CD4-positive, alpha-beta T cell (primary cell): Measurements from ENCODE around the gene RAD51B. TPM values are rescaled to one million over a fixed set of nuclear protein-coding genes. Genes with fewer than 3 reads are reported as not detected.

Experiments used
- ATAC-seq: fragments of 200-7000 bp; cut with Tn5 transposase; one replicate; pipeline ENCODE4 v1.10.0; 2022; ENCODE audit warnings: mild to moderate bottlenecking; ENCODE audit not compliant: poor library complexity
- CTCF ChIA-PET: fragments of 350-600 bp; sonication (Branson Sonifier 250); formaldehyde crosslinking; loops from one replicate; lab custom pipeline; 2021; ENCODE audit warnings: antibody characterized with exemption, inconsistent platforms; lab: Charles Lee
- POLR2A ChIA-PET: fragments of 350-600 bp; sonication (Branson Sonifier 250); formaldehyde crosslinking; loops from one replicate; lab custom pipeline; 2021; ENCODE audit warnings: antibody characterized with exemption, inconsistent platforms; lab: Charles Lee
- DNase-seq, 14 experiments: peaks; one replicate each; pipeline ENCODE4 v3.0.0-alpha.2; 2013 to 2020; ENCODE audit warnings: mixed read lengths in 2 of 14
- H3K27ac ChIP-seq, 2 donors: one replicate each; pipeline versions ENCODE4 v1.5.1 to v1.7.0; 2013; ENCODE audit warnings: low read length in 2 of 2, low read depth in 1 of 2, mild to moderate bottlenecking in 1 of 2
- H3K27me3 ChIP-seq, 2 experiments: 1 replicate in 1 of 2; 2 replicates in 1 of 2; pipeline versions ENCODE4 v1.6.1 to v1.7.0; 2013; ENCODE audit warnings: low read length in 2 of 2, control low read depth in 1 of 2, mild to moderate bottlenecking in 1 of 2, moderate library complexity in 1 of 2; ENCODE audit not compliant: insufficient read depth in 2 of 2, control insufficient read depth in 1 of 2
- H3K36me3 ChIP-seq: one replicate; pipeline ENCODE4 v1.6.1; 2013; ENCODE audit warnings: low read length, control low read depth; ENCODE audit not compliant: insufficient read depth
- H3K4me1 ChIP-seq: one replicate; pipeline ENCODE4 v1.6.1; 2013; ENCODE audit warnings: low read length, control low read depth; ENCODE audit not compliant: insufficient read depth
- H3K4me3 ChIP-seq: one replicate; pipeline ENCODE4 v1.5.1; 2013; ENCODE audit warnings: mild to moderate bottlenecking, low read length, moderate library complexity
- H3K9me3 ChIP-seq, 2 experiments: 1 replicate in 1 of 2; 2 replicates in 1 of 2; pipeline versions ENCODE4 v1.6.1 to v1.7.0; 2013; ENCODE audit warnings: low read length in 2 of 2, mild to moderate bottlenecking in 2 of 2, control low read depth in 1 of 2, moderate library complexity in 1 of 2; ENCODE audit not compliant: control insufficient read depth in 1 of 2, insufficient read depth in 1 of 2
- H3K27ac Mint-ChIP-seq: one replicate; pipeline ENCODE4 v1.8.0; 2020; ENCODE audit warnings: mixed read lengths
- H3K27me3 Mint-ChIP-seq: one replicate; pipeline ENCODE4 v1.8.0; 2021; ENCODE audit warnings: mixed read lengths
- H3K36me3 Mint-ChIP-seq: one replicate; pipeline ENCODE4 v1.8.0; 2021; ENCODE audit warnings: low read depth, mixed read lengths
- H3K4me1 Mint-ChIP-seq: one replicate; pipeline ENCODE4 v1.8.0; 2021; ENCODE audit warnings: low read depth, mixed read lengths
- H3K4me3 Mint-ChIP-seq: one replicate; pipeline ENCODE4 v1.8.0; 2020; ENCODE audit warnings: mild to moderate bottlenecking, mixed read lengths
- H3K9me3 Mint-ChIP-seq: one replicate; pipeline ENCODE4 v1.8.0; 2020; ENCODE audit warnings: mixed read lengths
- intact Hi-C, 2 experiments: fragments of 100-400 bp; cut with DNase I in 1 of 2; cut with micrococcal nuclease in 1 of 2; formaldehyde crosslinking; loops; one replicate each; pipeline versions ENCODE4 v1.15.1 to v1.9.0; 2023 to 2025; cut with DNase I, micrococcal nuclease
- total RNA-seq, 174 experiments: library from RNA in 2 of 174; stranded (reverse) in 2 of 174; gene quantifications; one replicate each; pipeline ENCODE4 v1.2.3 and lab custom pipeline; 2021 to 2026
- TF ChIP-seq, protein P1 (sequence below): fragments of 200-600 bp; IDR thresholded peaks from one replicate; pipeline ENCODE4 v1.8.0; 2022; ENCODE audit warnings: antibody characterized with exemption, mild to moderate bottlenecking

Gene RAD51B
- total RNA-seq, 2 experiments from 2014 or later = 18.4 to 20.0 TPM

GRCh38 chr14:68446243-68447040 is 626.9 kb downstream of the RAD51B start:
- Histone ChIP-seq H3K36me3 (no peaks in the 10 kb centered on the region), H3K4me1 (no peaks in the 10 kb centered on the region), H3K27me3 (no peaks in the 10 kb centered on the region), H3K9me3 (no peaks in the 10 kb centered on the region), H3K4me3 (no peak overlapping the region), H3K27ac (no peak overlapping the region)
- Mint-ChIP-seq H3K27ac (no peak overlapping the region), H3K4me3 (no peak overlapping the region), H3K36me3 (no peaks in the 10 kb centered on the region), H3K4me1 (no peaks in the 10 kb centered on the region), H3K27me3 (no peaks in the 10 kb centered on the region), H3K9me3 (no peaks in the 10 kb centered on the region)
- TF ChIP-seq, protein P1, sequence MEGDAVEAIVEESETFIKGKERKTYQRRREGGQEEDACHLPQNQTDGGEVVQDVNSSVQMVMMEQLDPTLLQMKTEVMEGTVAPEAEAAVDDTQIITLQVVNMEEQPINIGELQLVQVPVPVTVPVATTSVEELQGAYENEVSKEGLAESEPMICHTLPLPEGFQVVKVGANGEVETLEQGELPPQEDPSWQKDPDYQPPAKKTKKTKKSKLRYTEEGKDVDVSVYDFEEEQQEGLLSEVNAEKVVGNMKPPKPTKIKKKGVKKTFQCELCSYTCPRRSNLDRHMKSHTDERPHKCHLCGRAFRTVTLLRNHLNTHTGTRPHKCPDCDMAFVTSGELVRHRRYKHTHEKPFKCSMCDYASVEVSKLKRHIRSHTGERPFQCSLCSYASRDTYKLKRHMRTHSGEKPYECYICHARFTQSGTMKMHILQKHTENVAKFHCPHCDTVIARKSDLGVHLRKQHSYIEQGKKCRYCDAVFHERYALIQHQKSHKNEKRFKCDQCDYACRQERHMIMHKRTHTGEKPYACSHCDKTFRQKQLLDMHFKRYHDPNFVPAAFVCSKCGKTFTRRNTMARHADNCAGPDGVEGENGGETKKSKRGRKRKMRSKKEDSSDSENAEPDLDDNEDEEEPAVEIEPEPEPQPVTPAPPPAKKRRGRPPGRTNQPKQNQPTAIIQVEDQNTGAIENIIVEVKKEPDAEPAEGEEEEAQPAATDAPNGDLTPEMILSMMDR = no peak
- DNase-seq (no peak), ATAC-seq (no peak)
- ChIA-PET POLR2A (no interaction called here), CTCF (no interaction called here)
- intact Hi-C loops = no loop called here

- H3K27ac Mint-ChIP-seq = no peak overlapping the region
- H3K4me1 Mint-ChIP-seq = no peaks in the 10 kb centered on the region
- no peaks in the 10 kb centered on the region for H3K36me3 Mint-ChIP-seq
- no peak overlapping the region for H3K27ac ChIP-seq
- no peaks in the 10 kb centered on the region for H3K4me1 ChIP-seq
- CTCF ChIA-PET = interaction anchor here (1.8 kb wide), 1 partner anchor 10 kb away, joined by 6 read pairs; no protein-coding TSS in a partner anchor
- TF ChIP-seq, protein P1 = no peak
- no peak overlapping the region for H3K4me3 ChIP-seq
- no peaks in the 10 kb centered on the region for H3K9me3 ChIP-seq
- ATAC-seq (no peak), DNase-seq (no peak)
- POLR2A ChIA-PET = interaction anchor here (0.5 kb wide), 1 partner anchor 59 kb away, joined by 3 read pairs; no protein-coding TSS in a partner anchor
- no peak overlapping the region for H3K4me3 Mint-ChIP-seq
- H3K27me3 Mint-ChIP-seq = no peaks in the 10 kb centered on the region
- H3K36me3 ChIP-seq = no peaks in the 10 kb centered on the region
- no peaks in the 10 kb centered on the region for H3K9me3 Mint-ChIP-seq
- no peaks in the 10 kb centered on the region for H3K27me3 ChIP-seq
- intact Hi-C loops = no loop called here
These were observed 628.1 kb downstream of the RAD51B start for GRCh38 chr14:68447581-68448251.

GRCh38 chr14:68448252-68448902 is 628.8 kb downstream of the RAD51B start:
- CTCF ChIA-PET = interaction anchor here (1.8 kb wide), 1 partner anchor 9 kb away, joined by 6 read pairs; no protein-coding TSS in a partner anchor
- ATAC-seq (no peak), DNase-seq (no peak)
- H3K27ac Mint-ChIP-seq = no peak overlapping the region
- H3K36me3 Mint-ChIP-seq = peaks cover 3% of the 10 kb centered on the region
- TF ChIP-seq, protein P1 = no peak
- no peaks in the 10 kb centered on the region for H3K27me3 ChIP-seq
- POLR2A ChIA-PET = no interaction called here
- no peaks in the 10 kb centered on the region for H3K36me3 ChIP-seq
- H3K27me3 Mint-ChIP-seq = no peaks in the 10 kb centered on the region
- no peak overlapping the region for H3K4me3 ChIP-seq
- intact Hi-C loops = no loop called here
- no peaks in the 10 kb centered on the region for H3K4me1 ChIP-seq
- no peak overlapping the region for H3K4me3 Mint-ChIP-seq
- H3K9me3 ChIP-seq = no peaks in the 10 kb centered on the region
- H3K27ac ChIP-seq = no peak overlapping the region
- H3K9me3 Mint-ChIP-seq = no peaks in the 10 kb centered on the region
- H3K4me1 Mint-ChIP-seq = no peaks in the 10 kb centered on the region
